Ramos (cell line): Measurements from ENCODE around the gene FGG.

Experiments used
- in situ Hi-C: fragments of 300-500 bp; cut with MboI; formaldehyde crosslinking; loops from one replicate; pipeline ENCODE4 v1.14.3; 2022; ENCODE audit warnings: low sequenced_read_pairs; ENCODE audit not compliant: unreplicated experiment

Gene FGG

DNA sequence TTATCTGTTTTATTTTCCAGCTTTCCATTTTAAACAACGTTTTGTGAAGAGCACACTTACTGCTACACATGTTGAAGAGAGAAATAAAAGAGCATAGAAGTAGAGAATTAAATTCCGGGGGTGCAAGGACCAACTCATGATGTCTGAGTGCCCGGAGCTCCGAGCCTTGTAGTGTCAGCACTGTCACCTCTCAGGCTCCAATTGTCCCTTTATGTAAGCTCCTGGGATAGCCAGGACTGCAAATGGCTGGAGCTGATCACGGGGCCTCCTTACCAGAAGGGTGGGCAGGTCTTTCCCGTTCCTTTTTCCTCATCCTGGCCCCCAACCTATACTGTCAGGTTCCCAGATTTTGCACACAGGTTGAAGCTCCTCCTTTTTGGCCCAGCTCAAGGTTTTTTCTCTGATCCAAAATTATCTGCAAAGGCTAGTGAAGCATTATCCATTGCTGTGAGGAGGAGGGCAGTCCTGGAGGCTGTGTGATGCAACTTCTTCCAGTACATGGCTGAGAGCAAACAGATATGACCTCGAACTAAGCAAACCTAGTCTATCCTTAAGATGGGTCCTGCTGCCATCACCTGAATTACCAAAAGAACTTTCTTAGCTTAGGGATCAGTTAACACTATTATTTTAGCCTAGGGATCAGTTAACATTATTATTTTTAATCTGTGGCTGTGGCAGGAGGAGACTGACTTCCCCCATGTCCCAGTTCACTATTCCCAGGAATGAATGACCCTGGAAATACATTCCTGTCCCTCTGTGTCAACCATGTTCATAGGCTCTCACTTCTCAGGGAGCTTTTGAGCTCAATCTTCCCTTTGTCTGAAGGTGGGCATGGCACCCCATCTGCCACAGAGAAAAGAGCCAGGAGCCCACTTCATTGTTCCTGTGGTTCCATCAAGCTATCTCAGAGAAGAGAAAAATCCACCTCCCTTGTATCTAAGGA is at the start of gene FGG:
Gene FGG, minus strand, starts transcription at position 185 of the 943 bp plus-strand sequence. Its CDS starts 47 bp downstream, at position 138.
- in situ Hi-C loops = loop anchor here (10.0 kb wide), 1 partner anchor 58 kb away; the partner anchor contains the start of gene PLRG1

DNA sequence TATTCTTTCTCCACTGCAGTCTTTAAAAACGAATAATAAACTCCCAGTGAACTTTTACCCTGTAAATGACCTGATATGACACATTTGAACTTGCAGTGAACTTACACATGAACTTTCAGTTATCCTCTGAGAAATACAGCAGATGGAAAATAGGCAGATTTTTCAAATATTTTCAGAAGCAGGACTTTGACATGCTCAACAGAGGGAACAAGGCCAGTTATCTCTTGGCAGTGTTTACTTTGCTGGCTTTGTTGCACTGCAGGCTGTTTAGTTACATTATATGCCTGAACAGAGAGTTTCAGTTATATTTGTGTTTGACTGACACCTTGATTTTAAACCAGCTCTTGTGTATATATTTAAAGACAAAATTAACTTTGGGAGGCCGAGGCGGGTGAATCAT is 47.6 kb upstream of the FGG start:
- in situ Hi-C loops = no loop called here

DNA sequence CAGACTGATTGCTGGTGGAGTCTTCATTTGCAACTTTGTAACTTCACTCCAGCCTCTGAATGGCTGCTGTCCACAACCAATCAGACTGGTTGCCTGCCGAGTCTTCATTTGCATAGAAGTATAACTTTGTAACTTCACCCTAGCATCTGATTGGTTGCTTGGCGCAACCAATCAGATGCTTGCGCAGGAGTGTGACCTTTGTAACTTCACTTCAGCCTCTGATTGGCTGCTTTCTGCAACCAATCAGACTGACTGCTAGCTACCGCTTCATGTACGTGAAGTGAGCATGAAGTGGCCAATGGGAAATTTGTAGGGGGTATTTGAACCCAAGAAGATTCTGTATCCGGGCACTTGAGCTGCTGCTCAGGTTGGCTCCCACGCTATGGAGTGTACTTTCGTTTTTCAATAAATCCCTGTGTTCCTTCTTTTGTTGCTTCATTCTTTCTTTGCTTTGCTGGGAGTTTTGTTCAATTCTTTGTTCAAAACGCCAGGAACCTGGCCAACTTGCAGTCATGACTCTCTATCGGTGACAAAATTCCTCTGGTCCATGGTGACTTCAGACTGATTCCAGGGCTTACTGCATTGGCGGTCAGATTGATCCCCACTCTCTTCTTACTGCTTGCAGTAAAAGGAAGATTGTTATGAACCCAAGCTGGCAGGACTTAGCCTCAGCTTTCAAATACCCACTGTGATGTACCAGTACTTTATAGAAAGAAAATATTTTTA is 46.4 kb upstream of the FGG start:
- in situ Hi-C loops = no loop called here

DNA sequence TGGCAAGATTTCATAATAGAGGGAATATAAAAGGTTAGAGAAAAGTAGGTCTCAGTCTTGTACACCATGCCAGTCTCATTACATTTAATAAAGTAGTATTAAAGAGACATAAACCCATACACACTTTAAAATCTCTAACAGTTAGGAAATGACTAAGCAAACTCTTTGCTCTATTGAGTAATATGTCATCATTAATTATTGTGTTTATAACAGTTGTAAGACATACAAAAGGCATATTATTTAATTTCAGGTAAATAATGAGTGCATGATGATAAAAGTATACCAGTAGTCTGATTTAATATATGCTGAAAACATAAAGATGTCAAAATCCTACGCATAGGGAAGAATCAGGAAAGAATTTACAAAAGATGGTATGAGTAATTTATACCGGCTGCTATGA is 31.0 kb upstream of the FGG start:
- in situ Hi-C loops = no loop called here

DNA sequence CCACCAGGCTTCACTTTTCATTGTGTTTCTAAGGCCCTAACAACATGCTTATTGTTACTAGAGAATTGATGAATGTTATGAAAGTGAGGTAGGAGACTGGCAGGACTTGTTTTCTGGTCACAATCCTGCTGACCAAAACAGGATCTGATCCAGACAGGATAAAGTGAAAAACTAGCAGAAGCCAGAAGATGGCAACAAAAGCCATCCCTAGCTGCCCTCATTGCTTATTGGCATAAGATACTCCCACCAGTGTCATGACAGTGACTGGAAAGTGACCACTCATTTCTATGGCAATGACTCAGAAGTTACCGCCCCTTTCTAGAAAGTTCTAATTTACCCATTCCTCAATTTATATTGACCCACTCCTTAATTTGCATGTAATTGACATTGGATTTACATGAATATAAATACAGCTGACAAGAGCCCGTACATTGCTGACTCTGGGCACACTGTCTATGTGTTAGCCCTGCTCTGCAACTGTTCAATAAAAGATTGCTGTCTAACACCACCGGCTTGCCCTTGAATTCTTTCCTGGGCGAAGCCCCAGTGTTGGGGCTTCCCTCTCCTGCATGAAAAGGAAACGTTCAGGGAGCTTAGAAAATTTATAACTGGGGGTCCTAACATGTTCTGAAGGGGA is 30.0 kb upstream of the FGG start:
- in situ Hi-C loops = no loop called here

DNA sequence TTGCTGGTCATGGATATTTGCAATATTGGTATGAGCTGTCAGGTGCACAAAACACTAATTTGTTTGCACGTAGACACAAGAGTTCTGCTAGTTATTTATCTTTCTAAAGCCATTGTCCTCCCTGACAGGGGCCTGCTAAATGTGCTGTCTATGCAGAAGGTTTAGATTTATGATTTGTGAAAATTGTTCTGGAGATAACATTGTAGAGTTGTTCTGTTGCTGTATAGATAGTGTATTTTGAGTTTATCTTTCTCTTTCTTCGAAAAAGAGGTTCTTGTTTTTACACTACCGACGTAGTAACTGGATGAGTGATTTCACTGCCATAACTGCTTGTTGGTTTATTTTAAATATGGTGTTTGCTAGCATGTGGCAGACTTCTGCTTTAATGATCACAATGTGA is 28.5 kb upstream of the FGG start:
- in situ Hi-C loops = no loop called here

DNA sequence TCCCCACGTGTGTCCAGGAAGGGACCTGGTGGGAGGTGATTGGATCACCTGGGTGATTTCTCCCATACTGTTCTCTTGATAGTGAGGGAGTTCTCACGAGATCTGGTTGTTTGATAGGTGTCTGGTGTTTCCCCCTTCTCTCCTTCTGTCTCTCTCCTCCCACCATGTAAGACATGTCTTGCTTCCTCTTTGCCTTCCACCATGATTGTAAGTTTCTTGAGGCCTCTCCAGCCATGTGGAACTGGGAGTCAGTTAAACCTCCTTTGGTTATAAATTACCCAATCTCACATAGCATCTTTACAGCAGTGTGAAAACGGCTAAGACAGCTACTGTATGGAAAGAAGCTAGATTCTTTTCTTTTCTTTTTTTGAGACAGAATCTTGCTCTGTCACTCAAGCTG is 21.6 kb upstream of the FGG start:
- in situ Hi-C loops = no loop called here

DNA sequence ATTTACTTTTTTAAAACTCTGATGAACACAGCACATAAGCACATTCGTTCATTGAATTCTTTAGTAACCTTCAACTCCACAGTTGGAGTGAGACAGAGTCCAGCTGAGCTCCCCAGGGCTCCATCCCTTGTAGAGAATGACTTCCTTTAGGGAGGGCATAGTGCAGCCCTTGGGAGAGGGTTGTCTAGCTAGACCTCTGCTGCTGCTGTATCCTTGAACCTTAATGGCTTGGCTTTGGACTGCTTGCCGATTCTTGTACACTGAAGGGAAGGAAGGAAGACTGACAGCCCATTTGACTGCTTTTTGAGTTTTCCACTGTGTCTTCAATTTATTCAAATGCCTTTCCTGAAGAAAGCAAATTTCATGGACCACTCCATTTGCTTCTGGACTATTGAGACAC is 19.4 kb upstream of the FGG start:
- in situ Hi-C loops = no loop called here

DNA sequence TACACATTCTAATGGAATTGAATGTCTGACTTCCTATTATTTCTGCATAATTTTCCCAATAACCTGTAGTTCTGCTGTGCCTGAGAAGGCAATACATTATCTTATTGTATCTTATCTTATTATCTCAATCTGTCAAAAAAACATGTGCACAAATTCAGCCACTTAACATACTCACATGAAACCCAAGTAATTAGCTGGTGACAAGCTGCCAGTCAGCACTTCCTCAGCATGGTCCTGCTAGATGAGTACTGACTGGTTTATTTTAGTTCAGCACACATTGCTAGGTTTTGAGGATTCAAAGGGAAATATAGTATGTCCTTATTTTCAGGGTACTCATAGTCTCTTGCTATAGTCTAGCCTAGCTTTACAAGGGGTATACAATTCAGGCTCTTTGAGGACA is 17.9 kb upstream of the FGG start:
- in situ Hi-C loops = no loop called here

DNA sequence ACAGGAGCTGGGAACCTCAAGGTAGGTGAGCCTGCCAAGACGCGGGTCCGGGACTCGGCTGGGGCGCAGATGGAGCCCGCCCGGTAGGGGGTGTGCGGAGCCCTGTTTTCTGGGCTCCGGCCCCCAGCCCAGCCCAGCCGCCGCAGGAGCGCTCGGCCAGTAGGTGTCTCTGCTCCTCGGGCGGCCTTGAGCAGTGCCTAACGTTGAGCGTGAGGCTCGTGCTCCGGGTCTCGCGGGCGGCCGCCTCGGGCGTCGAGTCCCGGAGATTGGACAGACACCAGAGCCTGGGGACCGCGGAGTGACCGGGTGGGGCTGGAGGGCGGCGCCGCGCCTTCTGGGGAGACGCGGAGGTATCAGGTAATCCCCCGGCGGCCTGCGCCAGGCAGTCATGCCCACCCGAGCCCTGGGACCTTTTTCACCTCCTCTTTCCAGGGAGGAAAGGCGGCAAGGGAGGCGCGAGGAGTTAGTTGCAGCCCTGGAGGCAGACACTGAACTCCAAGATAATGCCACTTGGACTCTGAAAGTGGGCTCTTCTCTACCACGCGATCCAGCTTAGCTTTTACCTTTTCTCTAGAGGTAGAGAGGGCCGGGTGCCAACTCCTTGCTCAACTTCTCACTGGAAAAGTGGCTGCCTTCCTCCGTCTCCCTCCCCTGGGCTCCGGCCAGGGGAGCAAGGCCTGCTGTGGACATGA is 14.5 kb upstream of the FGG start:
- in situ Hi-C loops = no loop called here

DNA sequence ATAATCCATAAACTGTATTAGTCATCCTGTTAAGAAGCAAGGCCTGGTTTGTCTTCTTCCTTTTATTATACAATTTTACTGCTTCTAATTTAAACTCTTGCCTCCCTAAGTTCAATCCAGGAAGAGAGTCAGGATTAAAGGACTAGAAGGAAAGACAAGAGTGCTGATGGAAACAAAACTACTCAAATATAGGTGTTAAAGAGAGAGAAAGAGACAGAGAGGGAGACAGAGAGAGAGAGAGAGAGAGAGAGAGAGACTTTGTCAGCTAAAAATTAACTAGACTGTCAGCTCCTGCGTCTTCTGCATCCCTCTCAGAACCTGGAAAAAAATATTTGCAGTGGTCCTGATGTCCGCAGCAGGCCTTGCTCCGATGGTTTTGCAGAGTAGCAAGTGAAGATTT is 13.5 kb upstream of the FGG start:
- in situ Hi-C loops = no loop called here

DNA sequence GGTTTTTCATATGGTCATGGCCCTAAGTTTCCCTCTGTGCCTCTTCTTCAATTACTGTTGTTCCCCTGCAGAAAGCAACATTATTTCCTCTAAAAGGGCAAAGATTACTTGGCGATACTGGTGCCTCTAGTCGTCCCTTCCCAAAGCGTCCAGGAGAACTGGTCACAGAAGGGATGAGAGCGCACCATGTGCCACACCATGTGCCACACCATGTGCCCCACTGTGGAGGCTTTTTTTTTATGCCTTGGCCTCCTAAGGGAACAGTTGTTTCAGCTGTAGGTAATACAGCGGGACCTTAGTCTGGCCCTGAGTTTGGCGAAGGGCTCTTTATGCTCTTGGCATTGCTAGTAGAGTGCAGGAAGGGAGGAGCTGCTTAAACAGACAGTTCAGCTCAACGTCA is 11.5 kb upstream of the FGG start:
- in situ Hi-C loops = no loop called here

DNA sequence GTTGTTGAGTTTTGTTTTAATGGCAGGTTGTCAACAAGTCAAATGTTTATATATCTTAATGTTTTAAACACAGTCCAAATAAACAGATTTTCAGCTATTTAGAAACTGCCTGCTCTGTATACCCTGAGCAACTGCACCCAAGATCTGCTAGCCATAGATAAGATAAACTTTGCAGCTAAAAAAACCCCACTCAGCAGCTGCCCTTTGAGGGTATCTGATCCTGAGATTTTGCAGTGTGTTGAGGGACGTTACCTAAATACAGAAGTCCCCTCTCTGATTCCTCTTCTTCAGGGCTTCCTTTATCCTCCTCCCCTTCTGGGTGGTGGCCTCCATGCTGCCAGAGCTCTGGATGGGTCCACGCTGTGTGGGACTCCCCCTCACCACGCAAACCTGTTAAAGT is 11.0 kb upstream of the FGG start:
- in situ Hi-C loops = no loop called here

DNA sequence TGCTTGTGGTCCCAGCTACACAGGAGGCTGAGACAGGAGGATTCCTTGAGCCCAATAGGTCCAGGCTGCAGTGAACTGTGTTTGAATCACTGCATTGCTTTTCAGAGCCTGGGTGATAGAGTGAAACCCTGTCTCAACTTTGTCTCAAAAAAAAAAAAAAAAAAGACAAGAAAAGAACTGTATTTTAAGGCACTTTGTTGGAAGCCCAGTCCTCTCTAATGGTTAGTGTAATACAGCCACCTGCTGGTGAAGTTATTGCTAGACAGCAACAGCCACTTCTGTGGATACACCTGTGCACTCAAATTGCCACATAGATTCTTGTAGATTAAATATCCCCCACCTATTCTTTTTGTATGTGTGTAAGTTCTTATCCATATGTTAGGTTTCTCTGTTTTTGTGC is 10.1 kb upstream of the FGG start:
- in situ Hi-C loops = no loop called here

DNA sequence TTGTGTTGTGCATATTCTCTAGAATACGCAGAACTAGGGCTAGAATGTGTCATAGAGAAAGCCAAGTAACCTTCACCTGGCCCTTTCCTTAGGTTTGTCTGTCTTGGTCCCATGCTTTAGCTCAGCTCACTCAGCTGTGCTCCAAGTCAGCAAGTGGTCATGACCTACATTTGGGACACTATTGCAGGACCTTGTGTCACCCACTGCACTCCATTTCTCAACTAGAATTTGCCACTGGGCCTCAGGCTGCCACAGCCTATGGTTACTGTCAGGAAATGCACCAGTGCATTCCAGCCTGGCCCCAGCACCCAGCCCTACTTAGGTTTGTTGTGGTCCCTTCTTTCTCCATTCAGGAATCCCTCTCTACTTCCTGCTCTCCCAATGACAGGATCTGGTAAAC is 7.7 kb upstream of the FGG start:
- in situ Hi-C loops = no loop called here

DNA sequence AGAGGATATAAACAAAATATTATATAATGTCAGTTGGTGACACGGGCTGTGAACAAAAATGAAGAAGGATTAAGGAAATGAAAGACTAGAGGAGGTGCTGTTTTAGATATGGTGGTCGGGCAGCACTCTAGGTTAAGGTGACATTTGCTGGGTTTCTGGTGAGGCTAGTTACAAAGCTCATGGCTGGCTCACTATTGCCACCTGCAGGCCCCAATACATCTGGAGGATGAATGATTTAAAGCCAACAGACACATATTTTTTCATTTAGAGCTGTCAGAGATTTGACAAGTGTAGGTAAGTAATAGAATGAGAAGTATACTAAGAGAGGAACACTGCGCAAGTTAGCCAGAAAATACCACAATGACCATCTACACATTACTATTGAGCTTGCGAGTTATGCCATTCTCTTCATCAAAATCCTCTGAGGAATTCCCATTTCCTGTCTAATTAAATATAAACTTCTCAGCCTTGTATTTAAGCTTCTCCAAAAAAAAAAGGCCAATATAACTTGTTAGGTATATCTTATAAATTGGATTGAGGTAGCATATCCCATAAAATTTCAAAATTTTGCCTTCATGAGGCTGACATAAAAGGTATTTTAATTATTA is 6.4 kb upstream of the FGG start:
- in situ Hi-C loops = loop anchor here (10.0 kb wide), 1 partner anchor 64 kb away; the partner anchor contains the start of gene PLRG1

DNA sequence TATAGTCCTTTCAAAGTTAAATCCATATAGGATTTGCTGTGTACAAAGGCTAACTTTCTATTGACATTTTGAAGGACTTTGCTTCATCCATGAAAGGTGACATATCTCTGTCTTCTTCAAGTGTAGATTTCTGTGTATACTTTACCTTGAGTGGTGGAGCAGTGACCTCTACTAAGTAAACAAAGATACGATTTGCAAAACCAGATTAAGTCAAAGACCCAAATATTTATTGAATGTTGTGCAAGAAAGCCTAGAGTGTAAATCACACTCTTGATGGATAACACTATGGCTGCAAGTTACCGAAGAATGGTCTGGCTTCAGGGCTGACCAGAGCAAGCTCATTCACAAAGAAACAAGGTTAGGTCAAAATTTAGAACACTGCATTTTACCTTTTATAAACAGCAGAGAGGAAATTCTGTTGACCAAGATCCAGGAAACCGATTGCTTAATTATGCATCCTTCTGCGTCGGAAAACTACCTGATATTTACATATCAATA is 5.4 kb upstream of the FGG start:
- in situ Hi-C loops = loop anchor here (10.0 kb wide), 1 partner anchor 63 kb away; the partner anchor contains the start of gene PLRG1

DNA sequence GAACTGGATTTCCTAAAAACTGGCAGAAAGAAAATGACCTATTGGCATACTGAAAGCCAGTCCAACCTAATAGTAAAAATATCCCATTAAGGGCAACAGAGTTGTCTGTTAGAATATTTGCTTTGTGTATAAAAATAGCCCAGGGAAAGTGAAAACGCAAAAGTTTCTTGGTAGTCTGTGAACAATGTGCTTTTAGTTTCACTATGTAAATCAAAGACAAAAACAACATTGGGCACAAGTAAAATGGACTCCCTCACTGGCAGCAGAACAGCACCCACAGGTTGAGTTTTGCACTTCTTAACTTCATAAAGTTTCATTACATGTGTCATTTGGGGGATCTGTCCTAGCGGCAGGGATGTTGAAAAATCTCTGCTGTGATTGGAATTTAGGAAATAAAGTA is 4.3 kb upstream of the FGG start:
- in situ Hi-C loops = loop anchor here (10.0 kb wide), 1 partner anchor 62 kb away; the partner anchor contains the start of gene PLRG1

DNA sequence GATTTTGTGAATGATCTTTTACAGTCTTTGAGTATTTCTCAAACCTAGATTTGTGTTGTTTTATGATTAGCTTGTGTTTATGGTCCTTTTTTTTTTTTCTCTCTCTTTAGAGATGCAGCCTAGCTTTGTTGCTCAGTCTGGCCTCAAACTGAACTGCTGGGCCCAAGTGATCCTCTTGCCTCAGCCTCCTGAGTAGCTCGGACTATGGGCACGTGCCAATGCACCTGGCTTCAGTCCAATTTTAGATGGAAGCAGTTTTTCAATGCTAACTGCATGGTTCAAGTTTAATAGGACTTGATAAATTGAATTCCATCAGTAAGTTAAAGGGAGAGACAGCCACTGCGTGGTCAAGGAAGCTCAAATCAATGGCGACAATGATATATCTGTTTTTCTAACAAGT is 3.8 kb upstream of the FGG start:
- in situ Hi-C loops = loop anchor here (10.0 kb wide), 1 partner anchor 61 kb away; the partner anchor contains the start of gene PLRG1
